ENCODE results near the gene ARHGAP32.

DNA sequence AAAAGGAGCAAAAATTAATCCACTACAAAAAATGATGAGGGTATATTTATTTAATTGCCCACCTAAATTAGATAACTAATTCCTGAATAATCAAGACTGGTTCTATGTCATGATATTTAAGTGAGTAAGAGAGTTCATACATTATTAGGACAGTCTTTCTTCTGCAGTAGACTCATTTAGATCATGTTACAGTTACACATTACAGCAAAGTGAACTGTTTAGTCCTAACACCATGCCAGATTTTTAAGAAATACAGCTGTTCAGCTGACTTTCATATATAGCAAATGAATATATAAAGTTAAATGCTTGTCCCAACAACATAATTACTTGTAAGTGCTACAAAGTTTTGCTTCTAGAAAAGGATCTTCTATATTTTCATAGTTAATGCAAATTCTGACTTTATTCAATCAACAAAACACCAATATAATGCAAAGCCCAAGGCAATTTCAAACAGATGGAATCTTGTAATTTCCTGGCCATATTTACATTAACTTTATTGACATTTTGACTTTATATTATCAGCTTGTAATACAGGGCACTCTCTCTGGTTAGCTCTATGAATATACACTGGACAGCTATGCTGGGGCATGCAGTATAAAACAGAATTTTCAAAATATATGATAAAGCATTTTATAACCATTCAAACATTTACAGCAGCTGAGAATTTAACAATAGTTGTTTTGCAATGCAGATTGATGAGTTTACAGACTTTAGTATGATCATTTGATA, 203.7 kb downstream of the ARHGAP32 start:
- TF ChIP-seq, protein P1, sequence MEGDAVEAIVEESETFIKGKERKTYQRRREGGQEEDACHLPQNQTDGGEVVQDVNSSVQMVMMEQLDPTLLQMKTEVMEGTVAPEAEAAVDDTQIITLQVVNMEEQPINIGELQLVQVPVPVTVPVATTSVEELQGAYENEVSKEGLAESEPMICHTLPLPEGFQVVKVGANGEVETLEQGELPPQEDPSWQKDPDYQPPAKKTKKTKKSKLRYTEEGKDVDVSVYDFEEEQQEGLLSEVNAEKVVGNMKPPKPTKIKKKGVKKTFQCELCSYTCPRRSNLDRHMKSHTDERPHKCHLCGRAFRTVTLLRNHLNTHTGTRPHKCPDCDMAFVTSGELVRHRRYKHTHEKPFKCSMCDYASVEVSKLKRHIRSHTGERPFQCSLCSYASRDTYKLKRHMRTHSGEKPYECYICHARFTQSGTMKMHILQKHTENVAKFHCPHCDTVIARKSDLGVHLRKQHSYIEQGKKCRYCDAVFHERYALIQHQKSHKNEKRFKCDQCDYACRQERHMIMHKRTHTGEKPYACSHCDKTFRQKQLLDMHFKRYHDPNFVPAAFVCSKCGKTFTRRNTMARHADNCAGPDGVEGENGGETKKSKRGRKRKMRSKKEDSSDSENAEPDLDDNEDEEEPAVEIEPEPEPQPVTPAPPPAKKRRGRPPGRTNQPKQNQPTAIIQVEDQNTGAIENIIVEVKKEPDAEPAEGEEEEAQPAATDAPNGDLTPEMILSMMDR (IDR thresholded peaks at IDR 0.05 in 2 of 3, conservative IDR thresholded peaks at IDR 0.05 in 1 of 3; ENCODE audit: borderline replicate concordance in 1 of 3, insufficient read depth in 1 of 3, low read depth in 2 of 3, low read length in 2 of 3) = no peak
- TF ChIP-seq RAD21 (IDR thresholded peaks at IDR 0.05; ENCODE audit: low read depth) = no peak
